ENCODE measurements around the gene PACS2.

GRCh38 chr14:105368426-105368825, 53.9 kb downstream of the PACS2 start:
- TF ChIP-seq CTCF (IDR thresholded peaks at IDR 0.05) (no peak), POLR2A (IDR thresholded peaks at IDR 0.05) (no peak)

Measured in breast epithelium (tissue), 3 donors.